Measurements from ENCODE around the gene ERMN. TPM values are rescaled to one million over a fixed set of nuclear protein-coding genes. Genes with fewer than 3 reads are reported as not detected.
"Not testable (repeated sequence)": the region's sequence is repeated elsewhere in the genome, so short reads cannot be mapped to it uniquely, and the experiment has no call there.

The ERMN gene
- total and polyA plus RNA-seq, 9 donors = 0.04 to 0.19 (median 0.10) TPM; not detected in 2

DNA sequence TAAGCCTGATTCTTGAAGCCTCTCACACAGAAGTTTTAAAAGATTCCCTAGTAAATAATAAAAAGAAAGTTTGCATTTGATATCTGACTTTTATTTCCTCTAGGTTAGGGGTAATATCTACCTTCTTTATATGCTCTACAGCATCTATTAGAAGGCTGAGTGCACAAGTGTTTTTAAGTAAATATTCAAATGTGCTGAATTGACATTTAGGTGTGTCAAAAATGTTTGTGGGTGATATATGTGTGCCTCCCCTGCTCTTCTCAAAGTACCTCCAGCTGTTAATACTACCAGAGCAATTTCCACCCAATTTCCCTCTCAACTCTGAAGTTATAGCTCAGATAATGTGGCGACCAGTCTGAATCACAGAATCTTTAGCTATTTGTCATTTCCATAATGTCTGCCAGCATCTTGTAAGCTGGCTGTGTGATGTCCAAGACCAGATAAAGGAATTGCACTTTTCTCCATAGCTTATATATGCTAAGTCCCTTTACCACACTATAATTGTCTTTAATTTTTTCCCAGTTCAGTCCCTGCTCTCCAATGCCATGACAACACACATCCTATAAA is 24.4 kb upstream of the ERMN start:
- no peaks in the 10 kb centered on the region for H3K36me3 ChIP-seq (ENCODE audit: control insufficient read depth, insufficient read depth, low read length)
- WGBS (ENCODE audit: insufficient coverage) = 29% methylated on average over 1 of the region's 1 CpG
- no peaks in the 10 kb centered on the region for H3K9me3 ChIP-seq (replicated peaks; ENCODE audit: control insufficient read depth, low read depth, low read length)
- H3K4me1 ChIP-seq (ENCODE audit: control insufficient read depth, insufficient read depth, low read length) = no peaks in the 10 kb centered on the region
- no peaks in the 10 kb centered on the region for H3K27me3 ChIP-seq (ENCODE audit: control insufficient read depth, insufficient read depth, low read length)
- no peak for DNase-seq
- no peak overlapping the region for H3K27ac ChIP-seq (ENCODE audit: low read length)
- no peak overlapping the region for H3K4me3 ChIP-seq (ENCODE audit: low read length)

DNA sequence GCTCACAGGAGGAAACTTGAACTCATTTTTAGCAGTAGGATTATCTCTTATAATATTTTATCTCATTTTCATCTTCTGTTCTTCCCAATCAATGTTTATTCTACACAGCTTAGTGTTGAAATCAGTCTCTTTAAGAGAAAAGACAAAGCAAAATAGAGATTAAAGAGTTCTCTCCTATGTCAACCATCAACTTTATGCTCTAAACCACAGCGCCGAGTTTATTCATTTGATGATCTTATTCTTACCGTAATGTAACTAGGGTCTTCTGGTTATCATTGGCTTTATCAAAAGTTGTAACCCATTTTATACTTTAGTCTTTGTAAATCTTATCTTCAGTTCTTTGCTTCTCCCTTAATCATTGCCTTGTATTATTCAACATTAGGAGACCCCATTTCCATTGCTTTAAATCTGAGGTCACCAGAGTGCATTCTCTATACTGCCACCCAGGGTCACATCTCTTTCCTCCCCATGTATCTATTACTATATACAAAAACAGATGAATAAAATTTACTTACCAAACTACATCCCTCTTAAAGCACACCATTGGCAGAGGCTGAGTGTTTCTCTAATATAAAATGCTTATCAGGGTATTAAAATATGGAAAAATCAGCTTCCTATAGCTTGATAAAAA is 22.8 kb upstream of the ERMN start:
- Histone ChIP-seq H3K27ac (ENCODE audit: low read length) (no peak overlapping the region), H3K27me3 (ENCODE audit: control insufficient read depth, insufficient read depth, low read length) (no peaks in the 10 kb centered on the region), H3K36me3 (ENCODE audit: control insufficient read depth, insufficient read depth, low read length) (no peaks in the 10 kb centered on the region), H3K4me3 (ENCODE audit: low read length) (no peak overlapping the region), H3K4me1 (ENCODE audit: control insufficient read depth, insufficient read depth, low read length) (no peaks in the 10 kb centered on the region), H3K9me3 (replicated peaks; ENCODE audit: control insufficient read depth, low read depth, low read length) (no peaks in the 10 kb centered on the region)
- no CpG with 5 or more reads among the region's 3 CpGs for WGBS (ENCODE audit: insufficient coverage)
- DNase-seq = no peak

DNA sequence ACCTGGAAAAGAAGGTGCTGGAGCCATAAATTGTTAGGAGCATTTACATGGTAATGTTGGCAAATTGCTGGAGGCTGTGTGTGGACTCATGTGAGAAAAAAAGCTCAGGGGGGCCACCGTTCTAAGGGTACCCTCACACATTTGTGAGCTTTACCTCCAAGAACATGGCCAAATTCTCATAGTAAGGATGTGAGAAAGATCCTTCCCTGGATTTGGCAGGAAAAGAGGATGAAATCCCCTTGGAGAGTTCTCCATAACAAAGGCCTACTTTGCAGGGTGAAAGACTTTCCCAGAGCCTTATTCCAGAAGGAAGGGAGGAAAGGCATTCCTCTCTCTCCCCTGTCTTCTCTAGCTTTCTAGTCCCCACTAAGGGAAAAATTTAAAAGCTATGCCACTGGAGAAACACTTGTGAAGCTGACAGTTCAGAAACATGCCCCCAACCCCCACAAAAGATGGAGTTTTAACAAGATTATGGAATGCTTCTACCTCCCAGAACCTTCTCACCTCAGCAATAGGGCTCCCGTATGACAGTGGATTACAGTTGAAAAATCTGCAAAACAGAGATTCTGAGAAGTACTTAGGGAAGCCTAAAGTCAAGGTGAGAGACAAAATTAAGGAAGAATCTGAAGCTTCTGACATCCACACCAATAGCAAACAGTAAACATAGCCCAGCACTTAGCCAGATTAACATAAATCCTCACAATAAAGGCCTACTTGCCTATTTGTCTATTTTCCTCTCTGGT is 20.2 kb upstream of the ERMN start:
- DNase-seq = no peak
- Histone ChIP-seq H3K36me3 (ENCODE audit: control insufficient read depth, insufficient read depth, low read length) (no peaks in the 10 kb centered on the region), H3K4me3 (ENCODE audit: low read length) (no peak overlapping the region), H3K4me1 (ENCODE audit: control insufficient read depth, insufficient read depth, low read length) (no peaks in the 10 kb centered on the region), H3K27ac (ENCODE audit: low read length) (no peak overlapping the region), H3K9me3 (replicated peaks; ENCODE audit: control insufficient read depth, low read depth, low read length) (no peaks in the 10 kb centered on the region), H3K27me3 (ENCODE audit: control insufficient read depth, insufficient read depth, low read length) (no peaks in the 10 kb centered on the region)
- WGBS (ENCODE audit: insufficient coverage) = 67% methylated on average over 1 of the region's 2 CpGs

DNA sequence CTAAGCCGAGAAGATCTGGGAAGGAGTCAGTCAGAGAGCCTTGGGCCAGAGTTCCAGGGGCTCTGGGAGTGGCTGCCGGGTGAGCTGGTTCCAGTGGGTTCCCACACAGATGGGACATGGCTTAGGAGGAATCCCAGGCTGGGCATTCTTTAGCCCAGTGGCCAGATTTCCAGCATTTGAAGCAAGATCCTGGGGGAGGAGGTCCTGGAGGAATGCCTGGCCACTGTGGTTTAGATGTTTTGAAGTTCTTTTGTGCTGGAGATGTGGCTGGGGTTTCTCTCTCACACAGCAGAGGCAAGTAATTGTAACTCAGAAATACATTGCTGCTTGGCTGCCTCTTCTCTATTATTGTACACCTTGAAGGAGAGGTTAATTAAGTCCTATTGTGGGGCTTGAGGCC is 15.8 kb upstream of the ERMN start:
- H3K4me1 ChIP-seq (ENCODE audit: control insufficient read depth, insufficient read depth, low read length); H3K27me3 ChIP-seq (ENCODE audit: control insufficient read depth, insufficient read depth, low read length); DNase-seq; H3K36me3 ChIP-seq (ENCODE audit: control insufficient read depth, insufficient read depth, low read length); H3K9me3 ChIP-seq (replicated peaks; ENCODE audit: control insufficient read depth, low read depth, low read length); H3K27ac ChIP-seq (ENCODE audit: low read length); H3K4me3 ChIP-seq (ENCODE audit: low read length): not testable (repeated sequence)
- WGBS (ENCODE audit: insufficient coverage) = 25% methylated on average over 1 of the region's 2 CpGs

DNA sequence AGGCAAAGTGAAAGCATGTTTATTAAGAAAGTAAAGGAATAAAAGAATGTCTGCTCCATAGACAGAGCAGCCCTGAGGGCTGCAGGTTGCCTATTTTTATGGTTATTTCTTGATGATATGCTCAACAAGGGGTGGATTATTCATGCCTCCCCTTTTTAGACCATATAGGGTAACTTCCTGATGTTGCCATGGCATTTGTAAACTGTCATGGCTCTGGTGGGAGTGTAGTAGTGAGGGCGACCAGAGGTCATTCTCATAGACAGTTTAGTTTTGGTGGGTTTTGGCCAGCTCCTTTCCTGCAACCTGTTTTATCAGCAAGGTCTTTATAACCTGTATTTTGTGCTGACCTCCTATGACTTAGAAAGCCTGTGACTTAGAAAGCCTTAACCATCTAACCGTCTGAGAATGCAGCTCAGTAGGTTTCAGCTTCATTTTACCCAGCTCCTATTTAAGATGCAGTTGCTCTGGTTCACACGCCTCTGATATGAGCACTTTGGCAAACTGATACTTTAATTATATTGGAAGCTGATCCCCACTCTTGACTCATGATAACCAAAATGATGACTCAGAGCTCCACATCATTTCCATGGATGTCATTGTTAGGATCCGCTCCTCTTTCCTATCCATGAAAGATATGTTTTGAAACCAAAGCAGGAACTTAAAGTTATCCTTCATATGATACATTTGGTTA is 14.5 kb upstream of the ERMN start:
- Histone ChIP-seq H3K4me3 (ENCODE audit: low read length) (no peak overlapping the region), H3K27me3 (ENCODE audit: control insufficient read depth, insufficient read depth, low read length) (no peaks in the 10 kb centered on the region), H3K9me3 (replicated peaks; ENCODE audit: control insufficient read depth, low read depth, low read length) (no peaks in the 10 kb centered on the region), H3K4me1 (ENCODE audit: control insufficient read depth, insufficient read depth, low read length) (no peaks in the 10 kb centered on the region), H3K36me3 (ENCODE audit: control insufficient read depth, insufficient read depth, low read length) (no peaks in the 10 kb centered on the region), H3K27ac (ENCODE audit: low read length) (no peak overlapping the region)
- DNase-seq = no peak
- whole genome bisulfite sequencing (ENCODE audit: insufficient coverage) = no CpG with 5 or more reads among the region's 4 CpGs

DNA sequence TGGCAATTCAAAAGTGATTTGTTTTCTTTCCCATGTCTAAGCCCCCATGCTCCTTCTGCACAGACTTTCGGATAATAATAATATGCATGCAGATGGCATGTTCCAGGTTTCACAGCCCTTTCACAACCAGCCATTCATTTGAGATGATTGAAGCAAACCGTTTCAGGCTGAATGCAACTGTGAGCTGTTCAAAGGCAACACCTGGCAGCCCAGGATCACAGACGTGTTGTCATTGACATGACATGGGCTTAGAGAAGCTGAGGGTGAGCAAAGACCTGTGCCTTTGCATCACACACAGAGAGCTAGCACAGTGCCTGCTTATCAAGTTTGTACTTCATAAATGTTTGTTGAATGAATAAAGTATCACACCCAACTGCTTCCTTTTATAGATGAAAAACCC is 12.4 kb upstream of the ERMN start:
- 74% methylated on average over 2 of the region's 3 CpGs for whole genome bisulfite sequencing (ENCODE audit: insufficient coverage)
- DNase-seq = no peak
- Histone ChIP-seq H3K36me3 (ENCODE audit: control insufficient read depth, insufficient read depth, low read length) (no peaks in the 10 kb centered on the region), H3K9me3 (replicated peaks; ENCODE audit: control insufficient read depth, low read depth, low read length) (no peaks in the 10 kb centered on the region), H3K4me1 (ENCODE audit: control insufficient read depth, insufficient read depth, low read length) (no peaks in the 10 kb centered on the region), H3K27ac (ENCODE audit: low read length) (no peak overlapping the region), H3K4me3 (ENCODE audit: low read length) (no peak overlapping the region), H3K27me3 (ENCODE audit: control insufficient read depth, insufficient read depth, low read length) (no peaks in the 10 kb centered on the region)

DNA sequence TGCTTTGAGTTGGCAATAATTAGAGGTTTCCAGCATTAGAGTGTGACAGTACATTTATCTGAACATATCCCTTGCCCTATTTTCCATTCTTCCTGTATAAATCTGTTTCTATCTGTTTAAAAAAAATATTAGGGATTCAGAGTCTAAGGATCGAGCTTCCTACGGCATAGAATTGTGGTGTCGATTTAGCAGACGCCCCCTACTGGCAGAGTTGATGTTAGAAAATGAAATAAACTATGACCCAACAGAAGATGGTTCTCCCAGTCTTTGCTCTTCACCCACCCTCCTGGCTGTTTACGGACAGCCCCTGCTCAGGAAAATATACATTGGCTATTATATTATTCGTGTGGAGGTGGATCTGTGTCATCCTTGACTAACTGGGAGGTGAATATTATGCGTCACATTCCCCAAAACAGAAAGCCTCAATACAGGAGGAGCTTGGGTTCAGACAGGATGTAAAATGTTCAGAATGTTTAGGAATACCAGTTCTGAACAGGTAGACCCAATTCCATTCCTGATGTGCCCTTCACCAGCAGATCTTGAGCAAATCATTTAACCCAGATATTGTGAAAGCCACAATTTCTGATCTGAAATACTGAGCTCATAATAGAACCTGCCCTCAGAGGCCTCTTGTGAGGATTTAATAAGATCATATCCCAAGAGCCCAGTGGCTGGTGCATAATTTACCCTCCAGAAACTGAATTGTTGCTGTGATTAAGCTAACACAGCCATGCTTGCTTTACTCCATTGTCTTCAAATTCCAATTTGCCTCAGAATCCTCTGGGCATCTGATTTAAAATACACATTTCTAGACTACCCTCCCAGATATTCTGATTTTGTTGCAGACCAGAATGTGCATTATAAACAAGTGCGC is 10.8 kb upstream of the ERMN start:
- no peak overlapping the region for H3K27ac ChIP-seq (ENCODE audit: low read length)
- whole genome bisulfite sequencing (ENCODE audit: insufficient coverage) = no CpG with 5 or more reads among the region's 8 CpGs
- DNase-seq = peak; percentile 20
- H3K4me1 ChIP-seq (ENCODE audit: control insufficient read depth, insufficient read depth, low read length) = no peaks in the 10 kb centered on the region
- no peaks in the 10 kb centered on the region for H3K27me3 ChIP-seq (ENCODE audit: control insufficient read depth, insufficient read depth, low read length)
- no peaks in the 10 kb centered on the region for H3K9me3 ChIP-seq (replicated peaks; ENCODE audit: control insufficient read depth, low read depth, low read length)
- no peak overlapping the region for H3K4me3 ChIP-seq (ENCODE audit: low read length)
- H3K36me3 ChIP-seq (ENCODE audit: control insufficient read depth, insufficient read depth, low read length) = no peaks in the 10 kb centered on the region

DNA sequence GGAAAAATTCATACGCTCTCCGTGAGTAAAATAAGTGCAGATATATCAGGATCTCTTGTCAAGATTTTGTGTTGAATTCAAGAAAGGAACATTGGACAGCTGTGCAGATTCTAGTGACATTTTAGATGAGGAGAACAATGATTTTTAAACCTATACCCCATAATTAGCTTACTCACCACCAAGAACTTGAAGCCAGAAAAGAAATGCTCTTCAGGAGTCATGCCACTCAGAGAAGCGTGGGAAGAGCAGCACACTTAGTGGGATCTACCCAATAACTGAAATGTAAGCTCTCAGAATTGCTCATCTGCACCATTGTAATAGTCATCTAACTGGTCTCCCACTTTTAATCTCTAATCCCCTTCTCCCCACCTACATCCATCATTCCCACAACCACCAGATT is 9.2 kb upstream of the ERMN start:
- 86% methylated on average over 1 of the region's 3 CpGs for WGBS (ENCODE audit: insufficient coverage)

DNA sequence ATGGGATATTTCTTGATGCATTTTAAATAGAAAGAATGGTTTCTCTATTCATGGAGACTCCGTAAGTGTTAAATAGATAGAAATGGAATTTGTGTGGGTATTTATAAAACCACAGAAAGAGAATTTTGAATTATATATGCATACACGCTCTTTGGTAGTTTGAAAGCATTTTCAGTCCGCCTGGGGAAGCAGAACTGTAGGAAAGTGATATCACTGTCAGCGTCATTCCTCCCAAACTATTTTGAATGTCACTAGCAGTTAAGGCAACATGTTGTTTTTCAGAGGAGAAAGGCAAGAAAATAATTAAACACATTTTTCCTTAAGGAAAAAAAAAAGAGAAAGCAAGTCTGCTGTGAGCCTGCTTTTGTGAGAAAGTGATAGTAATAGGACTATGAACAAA is 8.7 kb upstream of the ERMN start:
- Histone ChIP-seq H3K36me3 (ENCODE audit: control insufficient read depth, insufficient read depth, low read length) (no peaks in the 10 kb centered on the region), H3K4me1 (ENCODE audit: control insufficient read depth, insufficient read depth, low read length) (no peaks in the 10 kb centered on the region), H3K27me3 (ENCODE audit: control insufficient read depth, insufficient read depth, low read length) (no peaks in the 10 kb centered on the region), H3K9me3 (replicated peaks; ENCODE audit: control insufficient read depth, low read depth, low read length) (no peaks in the 10 kb centered on the region), H3K27ac (ENCODE audit: low read length) (no peak overlapping the region), H3K4me3 (ENCODE audit: low read length) (no peak overlapping the region)
- DNase-seq = no peak
- WGBS (ENCODE audit: insufficient coverage) = no CpG with 5 or more reads among the region's 4 CpGs

More for the DNA sequence above, 9.2 kb upstream of the ERMN start:
- H3K4me1 ChIP-seq (ENCODE audit: control insufficient read depth, insufficient read depth, low read length) = no peaks in the 10 kb centered on the region
- no peak for DNase-seq
- no peak overlapping the region for H3K27ac ChIP-seq (ENCODE audit: low read length)
- no peak overlapping the region for H3K4me3 ChIP-seq (ENCODE audit: low read length)
- no peaks in the 10 kb centered on the region for H3K9me3 ChIP-seq (replicated peaks; ENCODE audit: control insufficient read depth, low read depth, low read length)
- no peaks in the 10 kb centered on the region for H3K27me3 ChIP-seq (ENCODE audit: control insufficient read depth, insufficient read depth, low read length)
- H3K36me3 ChIP-seq (ENCODE audit: control insufficient read depth, insufficient read depth, low read length) = no peaks in the 10 kb centered on the region
